ENCODE measurements around the gene OSBPL10.

OSBPL10 gene

GRCh38 chr3:31636694-31637442, 344.2 kb downstream of the OSBPL10 start:
- no peak for DNase-seq

GRCh38 chr3:31636049-31636448, 345.0 kb downstream of the OSBPL10 start:
- no peak for DNase-seq

- DNase-seq = no peak
Observed at GRCh38 chr3:31635545-31635944, 345.5 kb downstream of the OSBPL10 start.

- DNase-seq = no peak
Observed at GRCh38 chr3:31634476-31634875, 346.6 kb downstream of the OSBPL10 start.

GRCh38 chr3:31629054-31629453, 352.0 kb downstream of the OSBPL10 start:
- DNase-seq = no peak

- no peak for DNase-seq
Observed at GRCh38 chr3:31625358-31625757, 355.7 kb downstream of the OSBPL10 start.

GRCh38 chr3:31624083-31624709, 356.9 kb downstream of the OSBPL10 start:
- no peak for DNase-seq

- DNase-seq = no peak
Observed at GRCh38 chr3:31622636-31623288, 358.3 kb downstream of the OSBPL10 start.

GRCh38 chr3:31621314-31621713, 359.7 kb downstream of the OSBPL10 start:
- DNase-seq = no peak

GRCh38 chr3:31620656-31621055, 360.4 kb downstream of the OSBPL10 start:
- DNase-seq = no peak

GRCh38 chr3:31616711-31617110, 364.4 kb downstream of the OSBPL10 start:
- no peak for DNase-seq

GRCh38 chr3:31615071-31615875, 365.8 kb downstream of the OSBPL10 start:
- DNase-seq = no peak

GRCh38 chr3:31614162-31614921, 366.7 kb downstream of the OSBPL10 start:
- DNase-seq = no peak

- no peak for DNase-seq
Observed at GRCh38 chr3:31613654-31614053, 367.4 kb downstream of the OSBPL10 start.

GRCh38 chr3:31613177-31613576, 367.9 kb downstream of the OSBPL10 start:
- no peak for DNase-seq
